HG03135 (cell line): ENCODE measurements around the gene CLDN18.

Experiments
- ATAC-seq: cut with Tn5 transposase; IDR thresholded peaks from one replicate; pipeline ENCODE4 v1.9.1; 2021; ENCODE audit warnings: mild to moderate bottlenecking, moderate library complexity; ENCODE audit not compliant: unreplicated experiment

The CLDN18 gene

GRCh38 chr3:138009476-138010272 is at the start of gene CLDN18:
TSS of gene CLDN18 (plus strand) at chr3:138010165. CDS start at chr3:138010226, 61 bp downstream.
- ATAC-seq = no peak

- no peak for ATAC-seq
These were observed 47.7 kb upstream of the CLDN18 start for GRCh38 chr3:137962251-137962650.

- no peak for ATAC-seq
These were observed 46.5 kb upstream of the CLDN18 start for GRCh38 chr3:137963463-137963862.

- peak; percentile 97 for ATAC-seq
These were observed 38.8 kb upstream of the CLDN18 start for GRCh38 chr3:137970914-137971831.

GRCh38 chr3:137972396-137972795 is 37.6 kb upstream of the CLDN18 start:
- ATAC-seq = no peak

- no peak for ATAC-seq
These were observed 31.6 kb upstream of the CLDN18 start for GRCh38 chr3:137978328-137978727.

- ATAC-seq = no peak
These were observed 22.2 kb upstream of the CLDN18 start for GRCh38 chr3:137987723-137988122.

GRCh38 chr3:137988152-137988551 is 21.8 kb upstream of the CLDN18 start:
- ATAC-seq = peak; percentile 77

GRCh38 chr3:137988982-137989381 is 21.0 kb upstream of the CLDN18 start:
- ATAC-seq = peak; percentile 68

- no peak for ATAC-seq
These were observed 19.5 kb upstream of the CLDN18 start for GRCh38 chr3:137990427-137990826.

- ATAC-seq = no peak
These were observed 17.4 kb upstream of the CLDN18 start for GRCh38 chr3:137992592-137992991.

GRCh38 chr3:137998121-137999042 is 11.6 kb upstream of the CLDN18 start:
- no peak for ATAC-seq

GRCh38 chr3:138003069-138003468 is 6.9 kb upstream of the CLDN18 start:
- no peak for ATAC-seq

- no peak for ATAC-seq
These were observed 4.3 kb upstream of the CLDN18 start for GRCh38 chr3:138005627-138006026.

GRCh38 chr3:138007898-138008297 is 2.1 kb upstream of the CLDN18 start:
- ATAC-seq = no peak

GRCh38 chr3:138010273-138010590 is 267 bp downstream of the CLDN18 start:
- no peak for ATAC-seq

GRCh38 chr3:138011722-138012121 is 1.8 kb downstream of the CLDN18 start:
- no peak for ATAC-seq

- ATAC-seq = no peak
These were observed 2.6 kb downstream of the CLDN18 start for GRCh38 chr3:138012526-138012925.

- no peak for ATAC-seq
These were observed 6.1 kb downstream of the CLDN18 start for GRCh38 chr3:138016065-138016464.

- no peak for ATAC-seq
These were observed 9.5 kb downstream of the CLDN18 start for GRCh38 chr3:138019281-138020069.
